Natural killer cell (primary cell): ENCODE results near the gene TRAF5. TPM values are rescaled to one million over a fixed set of nuclear protein-coding genes. Genes with fewer than 3 reads are reported as not detected.

ENCODE experiments used
- ATAC-seq, 3 donors: fragments of 150-1000 bp in 2 of 3; fragments of 200-7000 bp in 1 of 3; cut with Tn5 transposase; 1 replicate in 1 of 3; 2 replicates in 2 of 3; pipeline ENCODE4 v1.10.0; 2021; ENCODE audit warnings: mild to moderate bottlenecking in 2 of 3, moderate library complexity in 2 of 3
- DNase-seq, 2 donors: peaks; one replicate each; pipeline versions ENCODE4 v3.0.0 to v3.0.0-alpha.2; 2013 to 2021; ENCODE audit warnings: mixed read lengths in 1 of 2
- H3K27ac ChIP-seq: one replicate; pipeline ENCODE4 v1.5.1; 2013; ENCODE audit warnings: mild to moderate bottlenecking, low read length
- H3K27me3 ChIP-seq: one replicate; pipeline ENCODE4 v1.6.1; 2013; ENCODE audit warnings: low read length; ENCODE audit not compliant: control insufficient read depth, insufficient read depth
- H3K36me3 ChIP-seq: one replicate; pipeline ENCODE4 v1.6.1; 2013; ENCODE audit warnings: low read length; ENCODE audit not compliant: control insufficient read depth, insufficient read depth
- H3K4me1 ChIP-seq: one replicate; pipeline ENCODE4 v1.6.1; 2013; ENCODE audit warnings: low read length; ENCODE audit not compliant: control insufficient read depth, insufficient read depth
- H3K4me3 ChIP-seq: one replicate; pipeline ENCODE4 v1.5.1; 2013; ENCODE audit warnings: low read length
- H3K9me3 ChIP-seq: one replicate; pipeline ENCODE4 v1.6.1; 2013; ENCODE audit warnings: low read length; ENCODE audit not compliant: control insufficient read depth, insufficient read depth
- H3K27ac Mint-ChIP-seq, 2 donors: one replicate each; pipeline ENCODE4 v1.8.0; 2022; ENCODE audit warnings: mild to moderate bottlenecking in 2 of 2, mixed read lengths in 2 of 2, moderate library complexity in 1 of 2
- H3K27me3 Mint-ChIP-seq, 2 donors: one replicate each; pipeline ENCODE4 v1.8.0; 2022; ENCODE audit warnings: low read depth in 2 of 2, mixed read lengths in 2 of 2
- H3K36me3 Mint-ChIP-seq: one replicate; pipeline ENCODE4 v1.8.0; 2022; ENCODE audit warnings: mixed read lengths
- H3K4me1 Mint-ChIP-seq, 2 donors: one replicate each; pipeline ENCODE4 v1.8.0; 2022; ENCODE audit warnings: mixed read lengths in 2 of 2
- H3K4me3 Mint-ChIP-seq: one replicate; pipeline ENCODE4 v1.8.0; 2022; ENCODE audit warnings: mild to moderate bottlenecking, moderate library complexity, mixed read lengths
- H3K9me3 Mint-ChIP-seq, 2 donors: one replicate each; pipeline ENCODE4 v1.8.0; 2022; ENCODE audit warnings: mixed read lengths in 2 of 2
- WGBS: methylation state at CpG from one replicate; pipeline ENCODE4 v1.1.7; 2013; ENCODE audit warnings: missing lambda C conversion rate; ENCODE audit not compliant: insufficient coverage; 5-methylcytosine and 5-hydroxymethylcytosine counted together
- intact Hi-C: fragments of 100-400 bp; cut with micrococcal nuclease; formaldehyde crosslinking; loops from one replicate; pipeline ENCODE4 v1.14.2; 2022
- total RNA-seq, 4 donors: library from RNA; stranded (reverse); fragments of 120-200 nt in 1 of 4; gene quantifications; one replicate each; pipeline versions ENCODE4 v1.2.3 to v1.2.4, GENCODE V29; 2013 to 2022
- TF ChIP-seq, protein P1 (sequence below): fragments of 200-600 bp; IDR thresholded peaks from one replicate; pipeline ENCODE4 v1.8.0; 2022; ENCODE audit warnings: antibody characterized with exemption

The TRAF5 gene
- total RNA-seq, 3 donors from 2014 or later (not counting 1 experiment from before 2014, with no cell fraction given) = 52.3 to 74.4 (median 55.6) TPM

DNA sequence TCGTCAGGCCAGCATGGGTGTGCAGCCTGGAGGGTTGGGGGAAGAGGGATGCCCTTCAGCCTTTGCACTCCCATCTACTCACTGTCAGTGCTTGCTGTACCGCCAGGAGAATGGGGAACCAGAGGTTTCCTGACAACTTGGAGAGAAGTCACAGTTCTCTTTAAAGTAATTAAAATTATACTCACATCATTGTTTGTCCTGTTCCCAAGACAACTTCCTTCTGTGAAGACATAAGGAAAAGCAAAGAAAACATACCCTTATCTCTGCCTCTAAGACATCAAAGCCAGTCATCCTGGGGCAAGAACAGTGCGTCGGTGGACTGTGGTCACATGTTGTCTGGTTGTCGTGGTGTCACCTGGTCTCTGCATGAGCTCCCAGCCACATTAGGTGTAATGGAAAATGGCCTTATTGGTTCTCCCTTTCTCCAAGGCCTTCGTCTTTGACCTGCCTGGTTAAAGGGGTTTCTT lies 17.6 kb downstream of the TRAF5 start:
- H3K4me3 ChIP-seq = no peak overlapping the region
- DNase-seq = no peak
- H3K36me3 ChIP-seq = peaks cover 2% of the 10 kb centered on the region
- 45% methylated on average over 6 of the region's 6 CpGs for WGBS
- Mint-ChIP-seq H3K9me3 (no peaks in the 10 kb centered on the region), H3K4me3 (no peak overlapping the region), H3K36me3 (no peaks in the 10 kb centered on the region), H3K27ac (peak overlapping the region in 1 of 2 donors; percentile 46), H3K27me3 (no peaks in the 10 kb centered on the region), H3K4me1 (peaks cover 46 to 76% of the 10 kb centered on the region in 2 donors)
- H3K27ac ChIP-seq = no peak overlapping the region
- TF ChIP-seq, protein P1, sequence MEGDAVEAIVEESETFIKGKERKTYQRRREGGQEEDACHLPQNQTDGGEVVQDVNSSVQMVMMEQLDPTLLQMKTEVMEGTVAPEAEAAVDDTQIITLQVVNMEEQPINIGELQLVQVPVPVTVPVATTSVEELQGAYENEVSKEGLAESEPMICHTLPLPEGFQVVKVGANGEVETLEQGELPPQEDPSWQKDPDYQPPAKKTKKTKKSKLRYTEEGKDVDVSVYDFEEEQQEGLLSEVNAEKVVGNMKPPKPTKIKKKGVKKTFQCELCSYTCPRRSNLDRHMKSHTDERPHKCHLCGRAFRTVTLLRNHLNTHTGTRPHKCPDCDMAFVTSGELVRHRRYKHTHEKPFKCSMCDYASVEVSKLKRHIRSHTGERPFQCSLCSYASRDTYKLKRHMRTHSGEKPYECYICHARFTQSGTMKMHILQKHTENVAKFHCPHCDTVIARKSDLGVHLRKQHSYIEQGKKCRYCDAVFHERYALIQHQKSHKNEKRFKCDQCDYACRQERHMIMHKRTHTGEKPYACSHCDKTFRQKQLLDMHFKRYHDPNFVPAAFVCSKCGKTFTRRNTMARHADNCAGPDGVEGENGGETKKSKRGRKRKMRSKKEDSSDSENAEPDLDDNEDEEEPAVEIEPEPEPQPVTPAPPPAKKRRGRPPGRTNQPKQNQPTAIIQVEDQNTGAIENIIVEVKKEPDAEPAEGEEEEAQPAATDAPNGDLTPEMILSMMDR = no peak
- ATAC-seq = no peak
- intact Hi-C loops = no loop called here
- no peaks in the 10 kb centered on the region for H3K27me3 ChIP-seq
- peaks cover 54% of the 10 kb centered on the region for H3K4me1 ChIP-seq
- no peaks in the 10 kb centered on the region for H3K9me3 ChIP-seq

DNA sequence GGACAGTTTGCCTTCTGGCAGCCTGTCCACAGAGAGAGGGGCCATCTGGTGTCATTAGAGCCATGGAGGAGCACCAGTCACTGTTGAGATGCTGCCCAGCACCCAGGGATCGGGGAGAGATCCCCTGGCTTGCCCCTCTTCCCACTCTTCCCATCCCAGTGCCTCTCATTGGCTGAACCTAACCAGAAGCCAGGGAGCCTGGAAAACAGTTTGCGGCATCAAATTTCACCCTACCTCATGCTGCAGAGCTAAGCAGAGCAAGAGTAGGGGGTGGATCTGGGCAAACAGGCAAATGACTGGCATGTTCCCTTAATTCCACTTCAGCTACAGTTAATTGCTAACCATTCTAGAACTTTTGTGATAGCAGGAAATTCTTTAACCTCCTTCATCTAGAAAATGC lies 19.1 kb downstream of the TRAF5 start:
- no peaks in the 10 kb centered on the region for H3K27me3 ChIP-seq

DNA sequence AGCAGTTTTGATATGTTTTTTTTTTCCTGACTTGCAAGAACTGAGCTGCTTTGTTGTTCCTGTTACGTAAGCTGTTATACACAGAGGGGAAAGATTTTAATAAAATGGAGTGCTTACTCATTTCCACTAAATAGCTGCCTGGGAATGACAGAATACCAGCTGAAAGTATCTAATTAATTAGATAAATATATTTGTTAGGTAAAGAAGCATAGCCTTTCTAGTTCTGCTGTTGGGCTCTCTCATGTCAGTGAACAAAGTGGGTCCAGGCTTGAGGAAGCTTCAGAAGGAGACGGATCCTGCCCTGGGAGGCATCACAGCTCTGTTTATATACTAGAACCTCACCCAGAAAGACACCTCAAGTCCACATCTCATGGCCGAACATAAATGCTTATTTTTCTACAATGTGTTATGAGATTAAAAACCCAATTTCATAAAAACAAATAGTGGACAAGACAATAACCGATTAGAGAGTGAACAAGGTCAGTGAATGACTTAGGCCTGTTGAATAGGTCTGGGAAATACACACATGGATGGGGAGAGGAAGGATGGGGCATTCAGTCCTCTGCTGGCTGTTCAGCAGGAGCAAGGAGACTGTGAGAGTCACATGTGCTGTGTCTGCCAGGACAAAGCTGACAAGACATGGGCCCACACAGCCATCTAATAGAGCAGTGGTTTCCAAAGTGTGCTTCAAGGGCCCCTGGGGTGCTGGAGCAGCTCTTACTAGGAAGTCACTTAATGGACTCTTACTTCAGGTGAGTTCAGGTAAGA lies 20.6 kb downstream of the TRAF5 start:
- no peaks in the 10 kb centered on the region for H3K27me3 Mint-ChIP-seq
- DNase-seq (no peak), ATAC-seq (no peak)
- H3K36me3 ChIP-seq = peaks cover 2% of the 10 kb centered on the region
- no peak overlapping the region for H3K27ac ChIP-seq
- H3K36me3 Mint-ChIP-seq = no peaks in the 10 kb centered on the region
- H3K4me1 ChIP-seq = peaks cover 50% of the 10 kb centered on the region
- no peak overlapping the region for H3K4me3 Mint-ChIP-seq
- H3K9me3 Mint-ChIP-seq = no peaks in the 10 kb centered on the region
- intact Hi-C loops = no loop called here
- TF ChIP-seq, protein P1 = no peak
- H3K4me1 Mint-ChIP-seq = peaks cover 52 to 81% of the 10 kb centered on the region in 2 donors
- H3K4me3 ChIP-seq = no peak overlapping the region
- no peaks in the 10 kb centered on the region for H3K9me3 ChIP-seq
- WGBS = 79% methylated on average over 3 of the region's 4 CpGs
- peak overlapping the region; percentile 36 to 61 for H3K27ac Mint-ChIP-seq
- no peaks in the 10 kb centered on the region for H3K27me3 ChIP-seq

More for the DNA sequence above, 19.1 kb downstream of the TRAF5 start:
- Histone ChIP-seq H3K4me1 (peaks cover 47% of the 10 kb centered on the region), H3K4me3 (no peak overlapping the region), H3K9me3 (no peaks in the 10 kb centered on the region), H3K36me3 (peaks cover 2% of the 10 kb centered on the region), H3K27ac (no peak overlapping the region)
- TF ChIP-seq, protein P1 = no peak
- H3K9me3 Mint-ChIP-seq = no peaks in the 10 kb centered on the region
- WGBS = 100% methylated on average over 2 of the region's 2 CpGs
- H3K36me3 Mint-ChIP-seq = no peaks in the 10 kb centered on the region
- no peak overlapping the region for H3K4me3 Mint-ChIP-seq
- intact Hi-C loops = no loop called here
- no peaks in the 10 kb centered on the region for H3K27me3 Mint-ChIP-seq
- ATAC-seq (no peak), DNase-seq (no peak)
- H3K27ac Mint-ChIP-seq = peak overlapping the region in 1 of 2 donors; percentile 13
- peaks cover 52 to 80% of the 10 kb centered on the region in 2 donors for H3K4me1 Mint-ChIP-seq
